DOHH2 (cell line): ENCODE data around the gene BMP6.

ENCODE experiments used
- H3F3A ChIP-seq: fragments of 200-600 bp; sonication (generic), shearing (Covaris generic); 2 replicates; pipeline ENCODE4 v1.6.0; 2016; ENCODE audit warnings: antibody characterized with exemption, mild to moderate bottlenecking; ENCODE audit not compliant: control insufficient read depth, insufficient read depth
- H3K27ac ChIP-seq: fragments of 200-600 bp; sonication (generic); 2 replicates; pipeline ENCODE4 v1.5.1; 2014; ENCODE audit warnings: low read depth, mild to moderate bottlenecking, low read length, moderate library complexity
- H3K27me3 ChIP-seq: fragments of 200-600 bp; sonication (generic); 2 replicates; pipeline ENCODE4 v1.6.1; 2014; ENCODE audit warnings: mild to moderate bottlenecking, low read length, mixed read lengths; ENCODE audit not compliant: control insufficient read depth
- H3K36me3 ChIP-seq: fragments of 200-600 bp; sonication (generic); 2 replicates; pipeline ENCODE4 v1.6.1; 2014; ENCODE audit warnings: mild to moderate bottlenecking, low read length, moderate library complexity, mixed read lengths; ENCODE audit not compliant: control insufficient read depth
- H3K4me1 ChIP-seq: fragments of 200-600 bp; sonication (generic); 2 replicates; pipeline ENCODE4 v1.6.1; 2014; ENCODE audit warnings: mild to moderate bottlenecking, low read length, mixed read lengths; ENCODE audit not compliant: control insufficient read depth
- H3K4me2 ChIP-seq: fragments of 200-600 bp; sonication (generic); 2 replicates; pipeline ENCODE4 v1.6.0; 2014; ENCODE audit warnings: mild to moderate bottlenecking, low read length, moderate library complexity
- H3K4me3 ChIP-seq: fragments of 200-600 bp; sonication (generic); 2 replicates; pipeline ENCODE4 v1.5.1; 2014; ENCODE audit warnings: mild to moderate bottlenecking, low read length, mixed read lengths
- H3K79me2 ChIP-seq: fragments of 200-600 bp; sonication (generic); 2 replicates; pipeline ENCODE4 v1.6.1; 2014; ENCODE audit warnings: mild to moderate bottlenecking, low read length, mixed read lengths; ENCODE audit not compliant: control insufficient read depth
- H3K9me2 ChIP-seq: fragments of 200-600 bp; sonication (generic); replicated peaks from 2 replicates; pipeline ENCODE4 v1.6.1; 2014; ENCODE audit warnings: mild to moderate bottlenecking, low read length, mixed read lengths; ENCODE audit not compliant: control insufficient read depth
- H3K9me3 ChIP-seq: fragments of 200-600 bp; sonication (generic); 2 replicates; pipeline ENCODE4 v1.6.1; 2014; ENCODE audit warnings: antibody characterized with exemption, low read length, mixed read lengths; ENCODE audit not compliant: control insufficient read depth, insufficient read depth
- H4K20me1 ChIP-seq: fragments of 200-600 bp; sonication (generic); 2 replicates; pipeline ENCODE4 v1.6.0; 2014; ENCODE audit warnings: low read depth, mild to moderate bottlenecking, antibody characterized with exemption, low read length, moderate library complexity; ENCODE audit not compliant: control insufficient read depth, insufficient read depth
- CTCF ChIP-seq: fragments of 200-600 bp; sonication (generic); IDR thresholded peaks from one replicate; pipeline ENCODE4 v1.5.1; 2014; ENCODE audit warnings: antibody characterized with exemption, mild to moderate bottlenecking, low read depth, low read length; ENCODE audit not compliant: poor library complexity, severe bottlenecking
- EZH2phosphoT487 ChIP-seq: fragments of 200-600 bp; sonication (generic); IDR thresholded peaks from 2 replicates; pipeline ENCODE4 v1.6.1; 2017; ENCODE audit warnings: borderline replicate concordance, mild to moderate bottlenecking, antibody characterized with exemption, low read length, moderate library complexity, mixed read lengths

BMP6 gene

GRCh38 chr6:7763881-7764280 is 38.0 kb downstream of the BMP6 start:
- no peaks in the 10 kb centered on the region for H4K20me1 ChIP-seq
- no peak overlapping the region for H3K27ac ChIP-seq
- no peak overlapping the region for H3K4me2 ChIP-seq
- H3F3A ChIP-seq: no peaks in the 10 kb centered on the region
- 0 out of 2 replicates have a peak, but pooled peaks cover 3% of the 10 kb centered on the region for H3K27me3 ChIP-seq
- no peaks in the 10 kb centered on the region for H3K4me1 ChIP-seq
- H3K9me3 ChIP-seq: no peaks in the 10 kb centered on the region
- no peak overlapping the region for H3K4me3 ChIP-seq
- H3K79me2 ChIP-seq: no peaks in the 10 kb centered on the region
- TF ChIP-seq CTCF: no peak
- H3K9me2 ChIP-seq: no peaks in the 10 kb centered on the region
- no peaks in the 10 kb centered on the region for H3K36me3 ChIP-seq

- Histone ChIP-seq H3K4me2 (no peak overlapping the region), H3K79me2 (no peaks in the 10 kb centered on the region), H3K36me3 (no peaks in the 10 kb centered on the region), H4K20me1 (no peaks in the 10 kb centered on the region), H3K9me3 (no peaks in the 10 kb centered on the region), H3K4me3 (no peak overlapping the region), H3K4me1 (no peaks in the 10 kb centered on the region), H3K27ac (no peak overlapping the region), H3K9me2 (no peaks in the 10 kb centered on the region), H3K27me3 (0 out of 2 replicates have a peak, but pooled peaks cover 3% of the 10 kb centered on the region), H3F3A (no peaks in the 10 kb centered on the region)
- TF ChIP-seq CTCF (no peak), EZH2phosphoT487 (no peak)
Measured at GRCh38 chr6:7765575-7766325, 39.9 kb downstream of the BMP6 start.

- Histone ChIP-seq H3K9me3 (no peaks in the 10 kb centered on the region), H3K9me2 (no peaks in the 10 kb centered on the region), H3K27me3 (no peaks in the 10 kb centered on the region), H3F3A (no peaks in the 10 kb centered on the region), H3K4me3 (no peak overlapping the region), H4K20me1 (no peaks in the 10 kb centered on the region), H3K4me1 (no peaks in the 10 kb centered on the region), H3K27ac (no peak overlapping the region), H3K4me2 (no peak overlapping the region), H3K79me2 (no peaks in the 10 kb centered on the region), H3K36me3 (no peaks in the 10 kb centered on the region)
- no peak for TF ChIP-seq EZH2phosphoT487
- TF ChIP-seq CTCF: no peak
Measured at GRCh38 chr6:7769702-7770101, 43.8 kb downstream of the BMP6 start.
